Measurements from ENCODE around the gene KYAT1. TPM values are rescaled to one million over a fixed set of nuclear protein-coding genes. Genes with fewer than 3 reads are reported as not detected.

KYAT1 gene
- total RNA-seq, 1 experiment from 2014 or later = 34.1 TPM

DNA sequence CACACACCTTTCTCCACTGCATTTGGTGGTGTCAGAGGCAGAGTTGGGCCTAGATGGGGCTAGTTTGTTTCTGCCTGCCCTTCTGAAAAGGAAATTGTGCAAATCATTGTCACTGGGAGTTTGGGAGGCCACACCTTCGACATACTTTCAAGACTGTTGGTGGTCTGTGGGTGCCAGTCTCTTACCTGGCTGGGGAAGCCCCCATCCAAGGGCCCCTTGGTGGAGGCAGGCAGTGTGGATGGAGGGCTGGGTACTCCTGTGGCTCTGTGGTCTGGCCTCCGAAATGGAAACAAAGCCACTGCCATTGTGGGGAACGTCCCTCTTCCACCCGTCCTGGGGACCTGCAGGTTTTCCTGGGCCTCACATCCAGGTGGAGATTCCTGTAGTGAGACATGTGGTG, 28.1 kb upstream of the KYAT1 start:
- CTCF ChIA-PET = no interaction called here

DNA sequence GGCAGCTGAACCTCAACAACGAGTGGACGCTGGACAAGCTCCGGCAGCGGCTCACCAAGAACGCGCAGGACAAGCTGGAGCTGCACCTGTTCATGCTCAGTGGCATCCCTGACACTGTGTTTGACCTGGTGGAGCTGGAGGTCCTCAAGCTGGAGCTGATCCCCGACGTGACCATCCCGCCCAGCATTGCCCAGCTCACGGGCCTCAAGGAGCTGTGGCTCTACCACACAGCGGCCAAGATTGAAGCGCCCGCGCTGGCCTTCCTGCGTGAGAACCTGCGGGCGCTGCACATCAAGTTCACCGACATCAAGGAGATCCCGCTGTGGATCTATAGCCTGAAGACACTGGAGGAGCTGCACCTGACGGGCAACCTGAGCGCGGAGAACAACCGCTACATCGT, 26.6 kb upstream of the KYAT1 start:
- Mint-ChIP-seq H3K9me3 (no peaks in the 10 kb centered on the region), H3K36me3 (peaks cover 36% of the 10 kb centered on the region), H3K4me1 (peaks cover 23% of the 10 kb centered on the region), H3K27ac (peak overlapping the region; percentile 23; the same call in 1 of the 2 replicates), H3K4me3 (no peak overlapping the region), H3K27me3 (ENCODE audit: low read depth) (no peaks in the 10 kb centered on the region; the same call in 1 of the 2 replicates)
- ChIA-PET POLR2A (no interaction called here), CTCF (interaction anchor here (2.0 kb wide), 1 partner anchor 19 kb away, joined by 8 read pairs; no protein-coding TSS in a partner anchor)
- DNase-seq (ENCODE audit: low spot score) (no peak), ATAC-seq (no peak)
- TF ChIP-seq CBFB (CRISPR knock-in tag; IDR thresholded peaks at IDR 0.05; ENCODE audit: low read depth) (no peak), OVOL2 (CRISPR knock-in tag; IDR thresholded peaks at IDR 0.05; ENCODE audit: borderline replicate concordance) (no peak), MYBL2 (CRISPR knock-in tag; IDR thresholded peaks at IDR 0.05) (no peak), ELF4 (CRISPR knock-in tag; IDR thresholded peaks at IDR 0.05; ENCODE audit: low read depth) (no peak), ESRRA (CRISPR knock-in tag; IDR thresholded peaks at IDR 0.05; ENCODE audit: borderline replicate concordance) (no peak)
- TF ChIP-seq, protein P1, sequence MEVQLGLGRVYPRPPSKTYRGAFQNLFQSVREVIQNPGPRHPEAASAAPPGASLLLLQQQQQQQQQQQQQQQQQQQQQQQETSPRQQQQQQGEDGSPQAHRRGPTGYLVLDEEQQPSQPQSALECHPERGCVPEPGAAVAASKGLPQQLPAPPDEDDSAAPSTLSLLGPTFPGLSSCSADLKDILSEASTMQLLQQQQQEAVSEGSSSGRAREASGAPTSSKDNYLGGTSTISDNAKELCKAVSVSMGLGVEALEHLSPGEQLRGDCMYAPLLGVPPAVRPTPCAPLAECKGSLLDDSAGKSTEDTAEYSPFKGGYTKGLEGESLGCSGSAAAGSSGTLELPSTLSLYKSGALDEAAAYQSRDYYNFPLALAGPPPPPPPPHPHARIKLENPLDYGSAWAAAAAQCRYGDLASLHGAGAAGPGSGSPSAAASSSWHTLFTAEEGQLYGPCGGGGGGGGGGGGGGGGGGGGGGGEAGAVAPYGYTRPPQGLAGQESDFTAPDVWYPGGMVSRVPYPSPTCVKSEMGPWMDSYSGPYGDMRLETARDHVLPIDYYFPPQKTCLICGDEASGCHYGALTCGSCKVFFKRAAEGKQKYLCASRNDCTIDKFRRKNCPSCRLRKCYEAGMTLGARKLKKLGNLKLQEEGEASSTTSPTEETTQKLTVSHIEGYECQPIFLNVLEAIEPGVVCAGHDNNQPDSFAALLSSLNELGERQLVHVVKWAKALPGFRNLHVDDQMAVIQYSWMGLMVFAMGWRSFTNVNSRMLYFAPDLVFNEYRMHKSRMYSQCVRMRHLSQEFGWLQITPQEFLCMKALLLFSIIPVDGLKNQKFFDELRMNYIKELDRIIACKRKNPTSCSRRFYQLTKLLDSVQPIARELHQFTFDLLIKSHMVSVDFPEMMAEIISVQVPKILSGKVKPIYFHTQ (CRISPR knock-in tag; IDR thresholded peaks at IDR 0.05) = no peak
- TF ChIP-seq, protein P2, sequence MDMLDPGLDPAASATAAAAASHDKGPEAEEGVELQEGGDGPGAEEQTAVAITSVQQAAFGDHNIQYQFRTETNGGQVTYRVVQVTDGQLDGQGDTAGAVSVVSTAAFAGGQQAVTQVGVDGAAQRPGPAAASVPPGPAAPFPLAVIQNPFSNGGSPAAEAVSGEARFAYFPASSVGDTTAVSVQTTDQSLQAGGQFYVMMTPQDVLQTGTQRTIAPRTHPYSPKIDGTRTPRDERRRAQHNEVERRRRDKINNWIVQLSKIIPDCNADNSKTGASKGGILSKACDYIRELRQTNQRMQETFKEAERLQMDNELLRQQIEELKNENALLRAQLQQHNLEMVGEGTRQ (CRISPR knock-in tag; IDR thresholded peaks at IDR 0.05) = no peak

More for the DNA sequence above, 28.1 kb upstream of the KYAT1 start:
- no peak overlapping the region for H3K4me3 Mint-ChIP-seq
- no peaks in the 10 kb centered on the region for H3K9me3 Mint-ChIP-seq
- peaks cover 36% of the 10 kb centered on the region for H3K36me3 Mint-ChIP-seq
- H3K4me1 Mint-ChIP-seq = peaks cover 24% of the 10 kb centered on the region
- POLR2A ChIA-PET = no interaction called here
- H3K27me3 Mint-ChIP-seq (ENCODE audit: low read depth) = no peaks in the 10 kb centered on the region; the same call in 1 of the 2 replicates
- TF ChIP-seq, protein P1 (CRISPR knock-in tag; IDR thresholded peaks at IDR 0.05) = no peak
- TF ChIP-seq, protein P3, sequence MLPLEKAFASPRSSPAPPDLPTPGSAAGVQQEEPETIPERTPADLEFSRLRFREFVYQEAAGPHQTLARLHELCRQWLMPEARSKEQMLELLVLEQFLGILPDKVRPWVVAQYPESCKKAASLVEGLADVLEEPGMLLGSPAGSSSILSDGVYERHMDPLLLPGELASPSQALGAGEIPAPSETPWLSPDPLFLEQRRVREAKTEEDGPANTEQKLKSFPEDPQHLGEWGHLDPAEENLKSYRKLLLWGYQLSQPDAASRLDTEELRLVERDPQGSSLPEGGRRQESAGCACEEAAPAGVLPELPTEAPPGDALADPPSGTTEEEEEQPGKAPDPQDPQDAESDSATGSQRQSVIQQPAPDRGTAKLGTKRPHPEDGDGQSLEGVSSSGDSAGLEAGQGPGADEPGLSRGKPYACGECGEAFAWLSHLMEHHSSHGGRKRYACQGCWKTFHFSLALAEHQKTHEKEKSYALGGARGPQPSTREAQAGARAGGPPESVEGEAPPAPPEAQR (CRISPR knock-in tag; IDR thresholded peaks at IDR 0.05) = no peak
- TF ChIP-seq, protein P4, sequence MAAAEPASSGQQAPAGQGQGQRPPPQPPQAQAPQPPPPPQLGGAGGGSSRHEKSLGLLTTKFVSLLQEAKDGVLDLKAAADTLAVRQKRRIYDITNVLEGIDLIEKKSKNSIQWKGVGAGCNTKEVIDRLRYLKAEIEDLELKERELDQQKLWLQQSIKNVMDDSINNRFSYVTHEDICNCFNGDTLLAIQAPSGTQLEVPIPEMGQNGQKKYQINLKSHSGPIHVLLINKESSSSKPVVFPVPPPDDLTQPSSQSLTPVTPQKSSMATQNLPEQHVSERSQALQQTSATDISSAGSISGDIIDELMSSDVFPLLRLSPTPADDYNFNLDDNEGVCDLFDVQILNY (CRISPR knock-in tag; IDR thresholded peaks at IDR 0.05) = no peak
- TF ChIP-seq, protein P5, sequence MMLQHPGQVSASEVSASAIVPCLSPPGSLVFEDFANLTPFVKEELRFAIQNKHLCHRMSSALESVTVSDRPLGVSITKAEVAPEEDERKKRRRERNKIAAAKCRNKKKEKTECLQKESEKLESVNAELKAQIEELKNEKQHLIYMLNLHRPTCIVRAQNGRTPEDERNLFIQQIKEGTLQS (CRISPR knock-in tag; conservative IDR thresholded peaks at IDR 0.05) = no peak
- TF ChIP-seq FOXK1 (CRISPR knock-in tag; IDR thresholded peaks at IDR 0.05) (no peak), CBFB (CRISPR knock-in tag; IDR thresholded peaks at IDR 0.05; ENCODE audit: low read depth) (no peak), NFE2L1 (CRISPR knock-in tag; IDR thresholded peaks at IDR 0.05) (no peak), ELF4 (CRISPR knock-in tag; IDR thresholded peaks at IDR 0.05; ENCODE audit: low read depth) (no peak), EMX1 (CRISPR knock-in tag; IDR thresholded peaks at IDR 0.05) (no peak), SOX15 (CRISPR knock-in tag; IDR thresholded peaks at IDR 0.05) (no peak), ZNF317 (CRISPR knock-in tag; IDR thresholded peaks at IDR 0.05; ENCODE audit: borderline replicate concordance, low read depth) (no peak)
- TF ChIP-seq, protein P6, sequence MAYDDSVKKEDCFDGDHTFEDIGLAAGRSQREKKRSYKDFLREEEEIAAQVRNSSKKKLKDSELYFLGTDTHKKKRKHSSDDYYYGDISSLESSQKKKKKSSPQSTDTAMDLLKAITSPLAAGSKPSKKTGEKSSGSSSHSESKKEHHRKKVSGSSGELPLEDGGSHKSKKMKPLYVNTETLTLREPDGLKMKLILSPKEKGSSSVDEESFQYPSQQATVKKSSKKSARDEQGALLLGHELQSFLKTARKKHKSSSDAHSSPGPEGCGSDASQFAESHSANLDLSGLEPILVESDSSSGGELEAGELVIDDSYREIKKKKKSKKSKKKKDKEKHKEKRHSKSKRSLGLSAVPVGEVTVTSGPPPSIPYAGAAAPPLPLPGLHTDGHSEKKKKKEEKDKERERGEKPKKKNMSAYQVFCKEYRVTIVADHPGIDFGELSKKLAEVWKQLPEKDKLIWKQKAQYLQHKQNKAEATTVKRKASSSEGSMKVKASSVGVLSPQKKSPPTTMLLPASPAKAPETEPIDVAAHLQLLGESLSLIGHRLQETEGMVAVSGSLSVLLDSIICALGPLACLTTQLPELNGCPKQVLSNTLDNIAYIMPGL (CRISPR knock-in tag; IDR thresholded peaks at IDR 0.05) = no peak
- TF ChIP-seq, protein P7, sequence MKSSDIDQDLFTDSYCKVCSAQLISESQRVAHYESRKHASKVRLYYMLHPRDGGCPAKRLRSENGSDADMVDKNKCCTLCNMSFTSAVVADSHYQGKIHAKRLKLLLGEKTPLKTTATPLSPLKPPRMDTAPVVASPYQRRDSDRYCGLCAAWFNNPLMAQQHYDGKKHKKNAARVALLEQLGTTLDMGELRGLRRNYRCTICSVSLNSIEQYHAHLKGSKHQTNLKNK (CRISPR knock-in tag; IDR thresholded peaks at IDR 0.05) = no peak
- TF ChIP-seq, protein P8, sequence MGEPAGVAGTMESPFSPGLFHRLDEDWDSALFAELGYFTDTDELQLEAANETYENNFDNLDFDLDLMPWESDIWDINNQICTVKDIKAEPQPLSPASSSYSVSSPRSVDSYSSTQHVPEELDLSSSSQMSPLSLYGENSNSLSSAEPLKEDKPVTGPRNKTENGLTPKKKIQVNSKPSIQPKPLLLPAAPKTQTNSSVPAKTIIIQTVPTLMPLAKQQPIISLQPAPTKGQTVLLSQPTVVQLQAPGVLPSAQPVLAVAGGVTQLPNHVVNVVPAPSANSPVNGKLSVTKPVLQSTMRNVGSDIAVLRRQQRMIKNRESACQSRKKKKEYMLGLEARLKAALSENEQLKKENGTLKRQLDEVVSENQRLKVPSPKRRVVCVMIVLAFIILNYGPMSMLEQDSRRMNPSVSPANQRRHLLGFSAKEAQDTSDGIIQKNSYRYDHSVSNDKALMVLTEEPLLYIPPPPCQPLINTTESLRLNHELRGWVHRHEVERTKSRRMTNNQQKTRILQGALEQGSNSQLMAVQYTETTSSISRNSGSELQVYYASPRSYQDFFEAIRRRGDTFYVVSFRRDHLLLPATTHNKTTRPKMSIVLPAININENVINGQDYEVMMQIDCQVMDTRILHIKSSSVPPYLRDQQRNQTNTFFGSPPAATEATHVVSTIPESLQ (CRISPR knock-in tag; IDR thresholded peaks at IDR 0.05) = no peak
- no peak for DNase-seq (ENCODE audit: low spot score)
- no peak overlapping the region for H3K27ac Mint-ChIP-seq
- no peak for ATAC-seq
